DLD1 (cell line): ENCODE results near the gene SETD2.
"Not testable (repeated sequence)": the region's sequence is repeated elsewhere in the genome, so short reads cannot be mapped to it uniquely, and the experiment has no call there.

Experiments
- in situ Hi-C: cut with HindIII; loops from 2 replicates; pipeline ENCODE4 v1.10.0; 2017; ENCODE audit warnings: low sequenced_read_pairs

The SETD2 gene

DNA sequence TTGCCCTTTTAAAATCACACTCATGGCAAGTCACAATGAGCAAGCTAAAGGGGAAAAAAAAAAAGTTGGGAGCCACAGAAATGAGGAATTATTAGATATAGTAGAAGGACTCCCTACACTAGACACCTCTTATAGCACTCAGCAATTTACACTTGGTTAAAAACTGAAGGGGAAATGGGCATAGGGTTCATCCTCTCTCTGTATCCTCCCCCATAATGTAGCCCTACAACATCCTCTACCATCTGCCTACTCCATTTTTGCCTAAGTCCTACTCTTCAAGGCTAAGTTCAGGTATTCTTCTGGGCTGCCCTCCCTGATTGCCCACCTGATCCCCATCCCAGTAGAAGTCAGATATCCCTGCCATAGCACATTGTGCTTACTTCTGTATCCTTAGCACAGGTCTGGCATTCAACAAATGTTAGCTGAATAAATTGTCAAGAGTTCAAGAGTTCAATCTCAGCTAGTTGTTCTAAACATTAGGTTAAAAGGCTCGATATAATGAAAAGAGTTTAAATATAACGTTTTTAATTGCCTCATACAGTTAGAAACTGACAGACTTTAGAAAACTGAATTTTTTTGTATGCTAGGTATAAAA is 14.5 kb downstream of the SETD2 start:
- in situ Hi-C loops, result no loop called here

DNA sequence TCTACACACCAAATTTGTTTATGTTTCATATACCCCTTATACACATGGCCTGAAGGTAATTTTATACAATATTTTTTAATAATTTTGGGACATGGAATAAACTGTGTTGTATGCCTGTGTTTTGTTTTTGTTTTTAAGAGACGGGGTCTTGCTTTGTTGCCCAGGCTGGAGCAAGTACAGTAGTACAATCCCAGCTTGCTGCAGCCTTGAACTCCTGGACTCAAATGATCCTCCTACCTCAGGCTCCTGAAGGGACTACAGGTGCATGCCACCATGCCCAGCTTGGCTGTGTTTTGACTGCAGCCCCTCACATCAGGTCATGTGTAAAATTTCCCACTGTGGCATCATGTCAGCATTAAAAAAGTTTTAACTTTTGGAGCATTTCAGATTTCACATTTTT is 18.6 kb downstream of the SETD2 start:
- in situ Hi-C loops, result no loop called here

DNA sequence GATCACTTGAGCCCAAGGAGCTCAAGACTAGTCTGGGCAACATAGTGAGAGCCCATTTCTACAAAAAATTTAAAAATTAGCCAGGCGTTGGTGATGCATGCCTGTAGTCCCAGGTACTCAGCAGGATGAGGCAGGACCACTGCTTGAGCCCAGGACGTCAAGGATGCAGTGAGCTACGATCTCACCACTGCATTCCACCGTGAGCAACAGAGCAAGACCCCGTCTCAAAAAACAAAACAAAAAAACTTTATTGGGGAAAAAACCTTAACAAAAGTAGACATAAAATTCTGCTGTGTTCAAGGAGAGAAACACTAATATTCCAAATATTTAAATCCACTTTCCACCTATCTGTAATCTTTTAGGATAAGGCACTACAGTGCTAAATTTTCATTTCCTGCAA is 20.8 kb downstream of the SETD2 start:
- in situ Hi-C loops, result no loop called here

DNA sequence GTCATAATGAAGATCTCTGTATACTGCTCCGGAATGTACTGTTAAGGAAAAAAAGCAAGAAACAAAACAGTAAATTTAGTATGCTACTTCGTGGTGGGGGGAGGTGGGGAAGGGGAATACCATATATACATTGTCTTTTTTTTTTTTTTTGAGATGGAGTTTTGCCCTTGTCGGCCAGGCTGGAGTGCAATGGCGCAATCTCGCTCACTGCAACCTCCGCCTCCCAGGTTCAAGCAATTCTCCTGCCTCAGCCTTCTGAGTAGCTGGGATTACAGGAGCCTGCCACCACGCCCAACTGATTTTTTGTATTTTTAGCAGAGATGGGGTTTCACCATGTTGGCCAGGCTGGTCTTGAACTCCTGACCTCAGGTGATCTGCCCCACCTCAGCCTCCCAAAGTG is 21.4 kb downstream of the SETD2 start:
- in situ Hi-C loops, result not testable (repeated sequence)

DNA sequence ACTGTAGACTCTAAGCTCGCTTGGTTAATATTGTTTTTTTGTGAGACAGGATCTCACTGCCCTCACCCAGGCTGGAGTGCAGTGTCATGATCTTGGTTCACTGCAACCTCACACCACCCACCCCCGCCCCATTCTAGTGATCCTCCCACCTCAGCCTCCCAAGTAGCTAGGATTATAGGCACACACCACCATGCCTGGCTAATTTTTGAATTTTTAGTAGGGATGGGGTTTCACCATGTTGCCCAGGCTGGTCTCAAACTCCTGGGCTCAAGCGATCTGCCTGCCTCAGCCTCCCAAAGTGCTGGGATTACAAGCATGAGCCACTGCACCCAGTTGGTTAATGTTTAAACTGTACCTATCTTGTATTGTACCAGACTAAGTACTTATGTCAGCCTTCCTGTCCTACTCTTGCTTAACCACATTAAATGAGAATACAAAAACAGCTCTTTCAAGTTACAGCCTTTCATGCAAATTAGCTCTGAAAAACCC is 22.9 kb downstream of the SETD2 start:
- in situ Hi-C loops, result not testable (repeated sequence)

DNA sequence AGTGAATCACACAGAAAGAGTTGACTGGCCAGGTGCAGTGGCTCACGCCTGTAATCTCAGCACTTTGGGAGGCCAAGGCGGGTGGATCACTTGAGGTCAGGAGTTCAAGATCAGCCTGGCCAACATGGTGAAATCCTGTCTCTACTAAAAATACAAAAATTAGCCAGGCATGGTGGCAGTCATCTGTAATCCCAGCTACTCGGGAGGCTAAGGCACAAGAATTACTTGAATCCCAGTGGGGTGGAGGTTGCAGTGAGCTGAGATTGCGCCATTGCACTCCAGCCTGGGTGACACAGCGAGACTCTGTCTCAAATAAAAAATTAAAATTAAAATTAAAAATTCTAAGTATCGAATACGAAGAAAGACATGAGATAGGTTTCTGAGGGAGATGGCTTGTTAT is 23.4 kb downstream of the SETD2 start:
- in situ Hi-C loops, result not testable (repeated sequence)

DNA sequence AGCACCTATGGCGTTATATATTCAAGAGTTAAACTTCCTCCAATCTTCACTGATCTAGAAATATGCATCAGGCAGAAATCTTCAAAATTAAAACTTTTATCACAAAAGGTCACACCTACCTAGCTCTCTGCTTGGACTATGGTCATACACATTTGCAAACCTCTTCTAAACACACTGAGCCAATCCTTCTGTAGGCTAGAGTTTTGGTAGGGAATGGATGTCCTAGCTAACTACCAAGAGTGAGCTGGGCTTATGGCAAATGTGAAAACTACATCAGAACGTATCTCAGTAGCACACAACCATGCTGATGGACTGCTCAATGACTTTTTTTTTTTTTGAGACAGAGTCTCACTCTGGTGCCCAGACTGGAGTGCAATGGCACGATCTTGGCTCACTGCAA is 29.6 kb downstream of the SETD2 start:
- in situ Hi-C loops, result no loop called here

DNA sequence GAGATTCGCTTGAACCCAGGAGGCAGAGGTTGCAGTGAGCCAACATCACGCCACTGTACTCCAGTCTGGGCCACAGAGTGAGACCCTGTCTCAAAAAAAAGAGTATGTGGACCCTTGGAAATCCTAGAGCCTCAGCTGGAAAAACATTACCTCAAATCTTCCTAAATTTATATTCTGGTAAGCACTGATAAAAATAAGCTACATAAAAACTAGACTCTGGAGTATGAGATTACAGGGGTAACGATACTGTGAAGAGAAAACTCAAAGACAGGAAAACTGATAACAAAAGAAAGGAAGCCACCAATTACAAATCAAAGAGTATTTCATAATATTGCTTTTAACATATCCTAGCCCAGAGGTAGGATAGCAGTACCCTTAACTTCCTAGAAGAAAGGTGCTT is 30.3 kb downstream of the SETD2 start:
- in situ Hi-C loops, result no loop called here

DNA sequence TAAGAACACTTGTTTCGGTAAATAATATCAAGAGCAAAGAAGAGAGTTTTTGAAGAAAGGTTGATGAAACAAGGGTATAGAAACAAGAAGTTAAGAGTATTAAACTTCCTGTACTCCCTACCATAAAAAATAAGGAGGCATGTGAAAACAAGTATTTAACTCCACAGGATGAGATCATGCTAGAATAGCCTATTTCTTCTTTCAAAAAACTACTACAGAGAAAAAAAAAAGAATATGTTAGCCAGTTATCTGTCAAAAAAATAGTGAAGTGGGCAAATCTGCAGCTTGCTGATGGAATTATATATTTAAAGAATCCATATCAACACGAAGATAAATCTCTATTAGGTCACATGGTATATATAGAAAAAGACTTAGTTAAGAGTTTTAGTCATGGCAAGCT is 33.4 kb downstream of the SETD2 start:
- in situ Hi-C loops, result no loop called here

DNA sequence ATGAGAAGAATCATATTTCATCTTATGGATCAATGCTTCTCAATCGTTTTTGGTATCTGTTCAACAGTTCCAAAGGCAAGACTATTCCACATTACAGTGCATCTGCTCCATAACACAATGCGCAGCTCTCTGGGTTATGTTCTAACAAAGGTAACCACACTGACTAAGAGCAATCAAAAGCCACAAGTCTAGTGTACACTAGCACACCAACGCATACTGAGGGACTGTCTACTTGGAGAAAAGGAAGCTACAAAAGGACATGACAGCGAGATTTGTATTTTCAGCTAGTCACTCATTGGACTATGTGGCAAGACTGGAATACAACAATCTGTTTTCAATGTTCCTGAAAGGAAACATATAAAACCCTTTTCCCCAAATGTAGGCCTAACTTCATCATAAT is 35.8 kb downstream of the SETD2 start:
- in situ Hi-C loops, result no loop called here

DNA sequence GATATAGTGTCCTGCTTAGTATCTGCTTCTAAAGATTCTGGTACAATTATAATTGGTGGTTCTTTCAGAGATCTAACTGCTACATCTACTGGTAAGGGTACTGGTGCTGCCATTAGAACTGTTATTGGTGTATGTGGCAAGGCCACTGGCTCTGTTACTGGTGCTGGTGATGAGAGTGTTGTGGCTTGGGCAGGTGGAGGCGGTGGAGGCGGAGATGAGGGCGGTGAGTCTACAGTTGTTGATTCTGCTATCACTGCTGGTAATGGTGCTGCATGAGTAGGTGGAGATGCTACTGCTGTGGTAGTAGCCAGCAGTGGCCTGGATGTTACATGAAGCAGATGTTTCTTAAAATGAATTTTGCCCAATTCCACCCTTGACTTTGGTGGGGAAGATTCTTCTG is 40.1 kb downstream of the SETD2 start:
- in situ Hi-C loops, result no loop called here

DNA sequence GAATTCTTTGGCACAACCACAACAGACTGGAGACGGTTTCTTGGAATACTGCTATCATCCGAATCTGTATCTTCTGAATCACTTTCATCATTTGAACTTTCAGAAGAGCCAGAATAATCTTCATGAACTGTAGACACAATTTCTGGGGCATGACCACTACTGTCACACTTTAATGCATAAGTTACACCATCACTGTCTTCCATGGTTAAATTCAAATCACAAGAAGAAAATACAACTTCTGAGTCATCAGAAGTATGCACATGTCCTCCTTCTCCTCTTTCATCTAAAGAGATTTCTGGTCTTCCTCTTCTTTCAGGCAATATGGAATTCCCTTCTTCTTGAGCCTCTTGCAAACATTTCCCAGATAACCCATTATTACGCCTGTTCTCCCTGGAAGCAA is 42.5 kb downstream of the SETD2 start:
- in situ Hi-C loops, result no loop called here

DNA sequence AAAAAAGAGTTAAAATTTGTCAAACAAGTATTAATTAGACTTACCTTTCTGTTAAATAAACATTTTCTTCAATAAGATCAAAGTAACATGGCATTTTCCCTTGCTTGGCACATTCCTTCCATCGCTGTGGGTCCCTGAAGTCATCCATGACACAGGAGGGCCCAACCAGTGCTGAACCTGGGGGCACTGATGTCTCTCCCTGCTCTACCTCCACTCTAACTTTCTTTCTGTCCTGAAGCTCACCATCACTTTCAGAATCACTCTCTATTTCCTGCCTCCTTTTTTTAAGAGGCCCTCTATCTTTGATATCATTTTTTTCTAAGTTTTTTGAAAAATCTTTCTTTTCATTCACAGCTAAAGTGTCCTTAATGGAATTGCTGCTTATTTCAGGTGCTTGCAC is 43.8 kb downstream of the SETD2 start:
- in situ Hi-C loops, result no loop called here

DNA sequence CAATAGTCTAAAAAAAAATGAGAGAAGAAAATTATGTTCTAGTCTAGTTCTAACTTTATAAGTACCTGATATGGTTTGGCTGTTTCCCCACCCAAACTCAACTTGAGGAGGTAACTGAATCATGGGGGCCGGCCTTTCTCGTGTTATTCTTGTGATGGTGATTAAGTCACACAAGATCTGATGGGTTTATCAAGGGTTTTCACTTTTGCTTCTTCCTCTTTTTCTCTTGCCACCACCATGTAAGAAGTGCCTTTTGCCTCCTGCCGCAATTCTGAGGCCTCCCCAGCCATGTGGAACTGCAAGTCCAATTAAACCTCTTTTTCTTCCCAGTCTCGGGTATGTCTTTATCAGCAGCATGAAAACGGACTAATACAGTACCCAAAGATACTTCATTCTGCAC is 44.5 kb downstream of the SETD2 start:
- in situ Hi-C loops, result not testable (repeated sequence)

DNA sequence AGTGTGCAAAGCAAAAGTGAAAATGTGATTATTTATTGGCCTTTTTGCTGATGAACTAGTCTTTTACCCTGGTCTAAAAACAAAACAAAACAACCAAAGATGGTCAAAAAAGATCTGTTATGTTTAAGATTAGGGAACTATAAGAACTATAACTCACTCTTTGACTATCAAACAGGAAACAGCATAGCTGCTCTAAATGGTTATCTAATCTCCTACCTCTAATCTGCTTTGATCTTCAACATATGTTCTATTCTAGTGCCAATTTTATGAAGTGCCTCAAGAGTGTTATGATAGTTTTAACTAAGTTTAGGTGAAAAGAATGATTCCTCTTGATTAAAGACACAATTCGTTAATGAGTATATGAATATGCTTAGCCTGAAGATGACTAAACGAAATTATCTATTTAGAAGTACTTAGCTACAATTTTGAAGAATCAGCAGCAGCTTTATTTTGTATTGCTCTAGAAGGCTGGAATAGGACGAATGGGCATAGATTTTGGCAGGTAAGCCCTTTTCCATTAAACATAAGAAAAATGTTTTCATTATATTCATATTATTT is 46.0 kb downstream of the SETD2 start:
- in situ Hi-C loops, result no loop called here

DNA sequence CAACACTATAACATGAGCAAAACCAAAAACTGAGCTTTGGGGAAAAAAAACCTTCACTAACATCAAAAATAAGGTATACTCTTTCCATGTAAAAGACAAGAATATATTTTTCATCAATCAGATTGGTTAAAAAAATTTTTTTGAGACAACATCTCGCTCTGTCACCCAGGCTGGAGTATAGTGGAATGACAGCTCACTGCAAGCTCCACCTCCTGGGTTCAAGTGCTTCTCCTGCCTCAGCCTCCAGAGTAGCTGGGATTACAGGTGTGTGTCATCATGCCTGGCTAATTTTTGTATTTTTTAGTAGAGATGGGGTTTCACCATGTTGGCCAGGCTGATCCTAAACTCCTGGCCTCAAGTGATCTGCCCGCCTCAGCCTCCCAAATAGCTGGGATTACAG is 48.4 kb downstream of the SETD2 start:
- in situ Hi-C loops, result not testable (repeated sequence)

DNA sequence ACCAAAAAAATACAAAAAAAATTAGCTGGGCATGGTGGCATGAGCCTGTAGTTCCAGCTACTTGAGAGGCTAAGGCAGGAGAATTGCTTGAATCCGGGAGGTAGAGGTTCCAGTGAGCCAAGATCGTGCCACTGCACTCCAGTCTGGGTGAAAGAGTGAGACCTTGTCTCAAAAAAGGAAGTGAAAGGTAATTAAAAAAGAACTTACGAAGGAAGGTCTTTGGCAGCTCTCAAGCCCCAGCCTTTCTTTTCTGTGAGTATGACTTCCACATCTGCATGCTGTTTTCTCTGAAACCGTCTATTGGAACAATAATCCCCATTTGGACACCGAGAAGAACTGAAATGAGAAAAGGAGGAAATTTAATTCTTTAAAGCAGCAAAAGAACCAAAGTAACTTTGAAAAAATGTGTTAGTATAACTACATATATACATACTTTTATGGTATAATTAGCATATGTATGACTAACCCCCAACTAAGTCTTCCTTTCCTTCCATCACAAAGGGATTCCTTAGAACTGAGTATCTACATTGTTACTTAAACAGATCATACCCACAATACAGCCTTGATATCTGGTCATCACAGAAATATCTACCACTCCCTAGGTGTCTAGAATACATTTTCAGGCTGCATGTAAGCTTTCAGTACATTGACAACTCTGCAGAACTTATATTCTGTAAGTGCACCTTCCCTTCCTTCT is 50.1 kb downstream of the SETD2 start:
- in situ Hi-C loops, result no loop called here

DNA sequence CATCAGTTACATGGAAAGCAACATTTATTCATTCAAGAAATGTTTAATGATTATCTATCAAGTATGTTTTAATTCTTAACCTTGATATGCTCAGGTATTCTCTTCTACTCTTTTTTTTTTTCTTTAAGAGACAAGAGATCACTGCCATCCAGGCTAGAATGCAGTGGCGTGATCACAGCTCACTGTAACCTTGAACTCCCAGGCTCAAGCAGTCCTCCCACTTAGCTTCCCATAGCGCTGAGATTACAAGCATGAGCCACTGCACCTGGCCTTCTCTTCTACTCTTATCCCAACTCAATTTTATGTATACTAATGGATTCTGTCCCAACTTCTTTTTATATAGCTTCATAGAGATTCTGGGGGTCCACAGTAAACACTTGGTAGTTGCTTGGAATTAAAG is 50.9 kb downstream of the SETD2 start:
- in situ Hi-C loops, result no loop called here

DNA sequence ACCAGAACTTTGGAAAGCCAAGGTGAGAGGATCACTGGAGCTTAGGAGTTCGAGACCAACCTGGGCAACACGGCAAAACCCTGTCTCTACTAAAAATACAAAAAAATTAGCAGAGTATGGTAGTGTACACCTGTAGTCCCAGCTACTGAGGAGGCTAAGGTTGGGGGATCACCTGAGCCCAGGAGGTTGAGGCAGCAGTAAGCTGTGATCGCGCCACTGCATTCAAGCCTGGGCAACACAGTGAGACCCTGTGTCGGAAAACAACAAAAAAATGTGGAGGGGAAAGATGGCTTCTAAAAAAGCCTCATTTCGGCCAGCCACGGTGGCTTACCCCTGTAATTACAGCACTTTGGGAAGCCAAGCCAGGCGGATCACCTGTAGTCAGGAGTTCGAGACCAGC is 54.5 kb downstream of the SETD2 start:
- in situ Hi-C loops, result no loop called here

DNA sequence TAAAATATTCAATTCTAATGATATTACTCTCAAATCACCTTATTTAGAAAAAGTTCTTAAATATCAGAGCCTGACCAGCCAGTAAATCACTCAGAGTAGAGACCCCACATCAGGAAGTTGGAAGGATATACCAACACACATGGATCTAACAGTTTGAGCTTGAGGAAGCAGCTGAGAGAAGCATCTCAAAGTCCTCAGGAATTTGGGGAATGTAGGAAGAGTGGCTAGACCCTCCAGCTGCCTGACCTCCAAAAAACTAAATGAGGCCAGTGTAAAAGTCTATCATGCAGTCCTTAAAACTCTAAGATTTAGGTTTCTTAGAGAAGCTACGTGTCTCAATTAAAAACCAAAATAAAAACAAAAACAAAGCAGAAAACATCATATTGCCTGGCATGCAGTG is 55.4 kb downstream of the SETD2 start:
- in situ Hi-C loops, result no loop called here

DNA sequence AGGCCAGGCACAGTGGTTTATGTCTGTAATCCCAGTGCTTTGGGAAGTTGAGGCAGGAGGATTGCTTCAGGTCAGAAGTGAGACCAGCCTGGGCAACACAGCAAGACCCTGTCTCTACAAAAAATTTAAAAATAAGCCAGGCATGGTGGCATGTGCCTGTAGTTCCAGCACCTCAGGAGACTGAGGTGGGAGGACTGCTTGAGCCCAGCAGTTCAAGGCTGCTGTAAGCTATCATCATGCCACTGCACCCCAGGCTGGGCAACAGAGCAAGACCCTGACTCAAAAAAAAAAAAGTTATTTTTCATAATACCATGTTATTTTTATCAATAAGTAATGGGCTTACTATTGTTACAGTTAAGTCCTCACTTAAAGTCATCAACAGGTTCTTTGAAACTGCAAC is 59.7 kb downstream of the SETD2 start:
- in situ Hi-C loops, result no loop called here

DNA sequence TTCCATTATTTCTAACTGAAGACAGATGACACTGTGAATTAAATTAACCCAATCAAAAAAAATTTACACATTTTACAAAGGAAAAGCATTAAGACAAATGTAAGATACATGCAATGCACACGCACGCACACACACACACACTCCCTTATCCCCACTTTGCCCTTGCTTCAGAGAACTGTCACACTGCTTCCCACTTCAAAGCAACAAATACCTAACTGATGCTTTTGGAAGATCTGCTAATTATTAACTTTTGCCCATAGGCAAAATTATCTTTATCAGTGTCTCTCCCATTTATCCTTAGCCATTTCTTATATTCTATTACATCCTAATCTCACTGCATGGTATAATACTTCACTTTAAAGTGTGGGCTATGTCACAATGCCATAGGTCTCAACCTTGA is 60.3 kb downstream of the SETD2 start:
- in situ Hi-C loops, result no loop called here
